NOMO-1 treated with dmso at 0.1 percent for 144 hours (cell line): Measurements from ENCODE around the gene RELN.
"Not testable (repeated sequence)": the region's sequence is repeated elsewhere in the genome, so short reads cannot be mapped to it uniquely, and the experiment has no call there.

Source experiments
- DNase-seq: peaks from one replicate; lab custom pipeline; 2025; ENCODE audit not compliant: unreplicated experiment; lab: John Stamatoyannopoulos, UW

The RELN gene

DNA sequence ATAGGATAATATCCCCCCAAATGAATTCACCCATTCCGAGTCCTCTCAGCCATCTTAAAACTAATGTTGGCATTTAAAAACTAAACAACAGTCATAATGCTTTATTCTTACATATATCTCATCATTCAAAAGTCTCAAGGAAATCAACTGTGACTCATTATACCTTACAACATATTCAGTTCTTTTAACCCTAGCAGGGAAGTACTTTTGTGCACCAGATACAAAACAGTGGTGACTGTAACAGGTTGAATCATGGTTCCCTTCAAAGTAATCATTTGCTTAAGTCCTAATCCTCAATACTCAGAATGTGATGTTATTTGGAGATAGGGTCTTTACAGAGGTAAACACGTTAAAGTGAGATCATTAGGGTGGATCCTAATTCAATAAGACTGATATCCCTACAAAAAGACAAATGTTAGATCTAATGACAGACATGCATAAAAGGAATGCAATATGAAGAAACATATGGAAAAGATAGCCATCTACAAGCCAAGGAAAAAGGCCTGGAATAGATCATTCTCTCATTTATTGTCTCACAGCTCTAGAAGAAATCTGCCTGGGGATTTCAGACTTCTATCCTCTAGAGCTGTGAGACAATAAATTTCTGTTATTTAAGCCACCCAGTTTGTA lies 42.3 kb downstream of the RELN start:
- DNase-seq, result no peak

DNA sequence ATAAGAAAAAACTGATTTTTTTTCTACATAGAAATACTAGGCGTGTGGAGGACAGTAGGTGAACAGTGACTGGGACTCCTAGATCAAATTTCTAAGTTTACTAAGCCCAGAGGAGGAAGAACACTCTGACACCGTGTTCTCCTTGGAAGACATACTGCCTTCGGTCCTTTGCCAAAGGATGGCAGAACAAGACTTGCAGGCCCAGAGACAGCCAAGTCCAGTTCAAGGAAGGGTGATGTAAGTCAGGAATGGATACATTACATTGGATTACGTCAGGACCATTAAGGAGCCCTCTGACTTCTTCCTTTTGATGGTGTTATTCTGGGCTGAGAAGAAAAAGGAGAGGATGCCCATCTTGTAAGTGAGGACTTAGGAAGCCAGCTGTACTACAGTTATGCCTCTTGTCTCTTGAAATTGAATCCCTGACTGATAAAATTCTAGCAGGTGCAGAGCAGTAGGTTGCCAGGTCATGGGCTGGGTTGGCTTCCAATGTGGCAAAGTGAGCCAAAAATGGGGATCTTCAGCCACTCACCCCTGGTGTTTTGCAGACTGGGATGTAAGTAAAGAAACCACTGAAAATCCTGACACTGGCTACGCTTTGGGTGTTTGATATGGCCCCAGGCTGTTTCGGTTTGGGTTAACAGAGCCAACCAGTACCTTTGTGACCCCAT lies 45.1 kb downstream of the RELN start:
- no peak for DNase-seq

DNA sequence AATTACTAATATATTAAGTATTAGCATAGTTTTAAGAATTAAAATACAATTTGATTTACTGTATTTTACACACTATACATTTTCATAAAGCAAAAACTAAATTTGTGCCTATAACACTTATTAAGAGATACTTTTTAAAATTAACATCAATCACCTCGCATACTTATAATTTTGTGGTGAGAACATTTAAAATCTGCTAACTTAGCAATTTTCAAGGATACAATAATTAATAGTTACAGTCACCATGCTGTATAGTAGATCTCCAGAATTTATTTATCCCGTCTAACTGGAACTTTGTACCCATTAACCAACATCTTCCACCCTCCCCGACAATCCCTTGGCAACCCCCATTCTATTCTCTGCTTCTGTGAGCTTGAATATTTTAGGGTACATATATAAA lies 47.5 kb downstream of the RELN start:
- DNase-seq, result no peak

DNA sequence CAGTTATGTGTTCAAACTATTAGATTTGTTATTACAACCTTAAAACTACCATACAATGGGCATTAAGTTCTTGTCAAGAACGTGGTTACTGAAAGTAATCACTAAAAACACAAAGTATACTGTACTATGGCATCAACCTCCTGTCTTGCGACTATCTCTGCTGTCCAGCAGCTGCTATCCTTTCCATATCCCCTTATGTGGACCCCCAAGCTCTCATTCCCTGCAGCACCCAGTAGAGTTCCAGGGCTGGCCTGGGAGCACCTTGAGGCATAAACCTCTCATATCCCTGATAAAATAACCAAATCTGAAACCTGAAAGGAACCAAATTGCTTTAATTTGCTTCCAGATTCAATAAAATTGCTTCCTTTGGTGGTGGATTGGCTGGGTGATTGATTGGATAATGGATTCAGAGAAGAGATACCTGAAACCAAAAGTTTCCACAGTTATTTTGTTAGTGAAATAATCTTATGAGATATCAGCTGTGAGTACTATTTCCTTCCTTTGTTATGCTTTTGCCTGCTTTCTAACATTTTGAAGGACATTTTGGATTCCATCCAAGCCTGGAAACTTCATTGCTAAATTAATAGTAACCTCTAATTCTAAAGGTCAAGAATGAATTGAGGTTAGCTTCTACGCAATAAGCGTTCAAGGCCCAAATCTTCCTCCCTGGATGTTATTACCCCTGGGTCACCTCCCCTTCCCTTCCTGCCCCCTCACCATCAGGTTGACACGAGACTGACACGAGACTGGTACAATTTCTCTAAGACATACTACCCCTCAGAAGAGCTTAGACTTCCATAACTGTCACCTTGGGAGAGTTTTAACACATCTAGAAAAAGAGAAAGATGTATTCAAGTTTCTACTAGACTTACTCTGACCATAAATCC lies 48.8 kb downstream of the RELN start:
- no peak for DNase-seq

DNA sequence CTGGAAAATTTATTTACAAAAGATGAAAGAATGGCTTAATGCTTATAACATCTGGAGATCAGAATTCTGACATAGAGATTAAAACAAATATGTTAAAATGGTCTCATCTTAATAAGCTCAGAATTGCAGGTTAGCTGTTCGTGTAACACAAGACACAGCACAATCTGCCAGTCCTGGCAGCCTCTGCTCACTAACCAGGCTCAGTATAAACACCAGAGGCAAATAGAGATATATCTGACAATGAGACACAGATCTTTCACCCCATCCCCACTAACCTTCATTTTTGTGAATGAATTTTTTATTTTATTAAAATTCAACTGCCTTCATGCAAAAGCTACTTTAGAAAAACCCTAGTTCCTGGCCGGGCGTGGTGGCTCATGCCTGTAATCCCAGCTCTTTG lies 51.8 kb downstream of the RELN start:
- no peak for DNase-seq

DNA sequence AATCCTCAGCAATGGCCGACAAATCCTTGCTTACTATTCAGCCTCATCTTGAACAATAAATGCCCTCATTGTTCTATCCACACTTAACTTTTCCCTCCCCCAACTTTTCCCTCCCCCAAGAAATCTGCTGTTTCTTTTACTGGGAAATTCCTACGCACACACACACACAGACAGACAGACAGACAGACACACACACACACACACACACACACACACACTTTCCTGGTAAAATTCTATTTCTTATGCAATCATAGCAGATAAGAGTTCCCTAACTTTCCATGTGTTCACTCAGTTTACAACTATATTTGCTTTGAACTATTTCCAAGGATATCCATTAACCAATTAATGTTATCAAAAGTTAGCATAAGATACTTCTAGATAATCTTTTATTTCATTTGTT lies 52.9 kb downstream of the RELN start:
- DNase-seq, result no peak

DNA sequence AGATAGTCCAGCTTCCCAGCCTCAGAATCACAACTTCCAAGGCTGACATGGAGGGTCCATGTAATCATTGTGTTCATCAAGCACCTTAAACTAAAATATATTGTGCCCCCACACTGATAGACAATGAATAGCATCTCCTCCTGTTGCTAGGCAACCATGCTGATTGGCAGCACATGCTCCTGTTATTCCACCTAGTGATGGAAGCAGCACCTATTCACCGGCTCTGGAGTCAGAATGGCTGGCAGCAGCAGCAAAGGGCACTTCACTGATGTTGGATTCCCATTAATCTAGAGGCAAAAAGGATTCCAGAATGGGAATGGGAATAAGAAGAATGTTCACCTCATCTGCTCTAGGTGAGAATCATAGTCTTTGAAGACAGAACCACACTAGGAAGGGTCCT lies 55.0 kb downstream of the RELN start:
- no peak for DNase-seq

DNA sequence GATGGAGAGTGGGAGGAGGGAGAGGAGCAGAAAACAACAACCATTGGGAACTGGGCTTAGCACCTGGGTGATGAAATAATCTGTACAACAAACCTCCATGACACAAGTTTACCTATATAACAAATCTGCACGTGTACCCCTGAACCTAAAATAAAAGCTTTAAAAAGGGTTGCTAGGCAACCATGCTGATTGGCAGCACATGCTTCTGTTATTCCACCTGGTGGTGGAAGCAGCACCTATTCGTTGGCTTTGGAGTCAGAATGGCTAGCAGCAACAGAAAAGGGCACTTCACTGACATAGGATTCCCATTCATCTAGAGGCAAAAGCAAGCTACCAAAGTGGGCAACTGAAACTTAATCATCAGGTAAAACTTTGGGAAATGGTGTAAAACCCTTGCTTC lies 57.1 kb downstream of the RELN start:
- no peak for DNase-seq

DNA sequence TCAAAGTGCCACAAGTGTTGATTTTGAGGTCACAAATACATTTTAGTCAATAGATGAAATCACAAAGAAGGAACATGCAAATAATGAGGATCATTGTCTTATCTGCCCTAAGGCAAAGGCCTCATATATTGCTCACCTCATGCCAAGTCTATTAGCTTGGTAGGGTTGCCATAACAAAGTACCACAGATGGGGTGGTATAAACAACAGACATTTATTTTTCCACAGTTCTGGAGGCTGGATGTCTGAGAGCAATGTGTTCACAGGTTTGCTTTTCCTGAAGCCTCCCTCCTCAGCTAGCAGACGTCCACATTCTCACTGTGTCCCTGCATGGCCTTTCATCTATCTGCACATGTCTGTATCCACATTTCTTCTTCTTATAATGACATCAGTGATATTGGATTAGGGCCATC lies 59.6 kb downstream of the RELN start:
- no peak for DNase-seq

DNA sequence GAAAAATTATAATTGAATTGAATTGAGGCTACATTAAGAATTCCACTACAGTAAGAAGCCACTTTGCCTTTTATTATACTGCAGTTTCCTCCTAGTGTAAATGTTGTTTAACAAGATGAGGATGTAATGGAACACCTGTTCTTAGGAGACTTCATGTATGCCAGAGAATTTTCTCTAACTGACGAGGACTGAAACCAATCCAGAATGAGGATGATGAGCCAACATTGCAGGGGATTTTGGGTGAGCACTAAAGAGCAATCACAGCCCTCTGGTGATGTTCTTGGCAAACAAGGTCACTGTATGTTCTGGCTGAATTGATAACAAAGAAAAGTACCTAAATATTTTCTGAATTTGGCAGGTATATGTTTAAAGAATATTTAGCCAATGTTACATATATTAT lies 60.9 kb downstream of the RELN start:
- no peak for DNase-seq

DNA sequence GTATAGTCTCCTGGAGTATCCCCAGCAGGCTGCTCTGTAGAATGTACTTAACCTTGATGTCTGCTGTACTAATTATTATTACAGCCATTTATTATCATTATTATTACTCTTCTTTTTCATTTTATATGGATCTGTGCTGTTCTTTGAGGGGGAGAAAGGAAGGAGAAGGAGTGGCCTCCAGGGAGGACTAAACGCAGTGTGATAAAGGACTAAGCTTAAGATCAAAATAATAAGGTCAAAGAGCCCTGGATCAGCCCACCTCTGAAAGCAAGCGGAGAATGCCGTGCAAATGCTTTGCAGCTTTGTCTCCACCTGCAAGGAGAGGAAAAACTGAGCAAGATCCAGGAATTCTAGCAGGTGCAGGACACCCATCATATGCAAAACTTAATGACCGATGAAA lies 65.3 kb downstream of the RELN start:
- no peak for DNase-seq

DNA sequence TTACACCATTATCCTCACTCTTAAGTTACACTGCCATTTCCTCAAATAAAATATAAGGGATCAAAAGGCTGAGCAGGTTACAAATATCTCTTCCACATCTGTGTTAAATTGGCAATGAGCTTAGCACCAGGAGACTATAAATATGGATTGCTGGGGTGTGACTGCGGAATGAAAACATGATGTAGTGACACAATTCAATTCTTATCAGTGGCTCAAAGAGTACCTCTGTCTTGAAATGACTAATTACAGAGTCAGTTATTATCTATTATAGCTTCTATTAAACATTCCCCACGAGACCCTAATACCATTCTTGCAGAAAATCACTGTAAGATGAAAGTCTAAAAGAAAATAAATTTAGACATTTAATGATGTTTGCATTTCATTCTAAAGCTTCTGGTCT lies 67.1 kb downstream of the RELN start:
- no peak for DNase-seq

DNA sequence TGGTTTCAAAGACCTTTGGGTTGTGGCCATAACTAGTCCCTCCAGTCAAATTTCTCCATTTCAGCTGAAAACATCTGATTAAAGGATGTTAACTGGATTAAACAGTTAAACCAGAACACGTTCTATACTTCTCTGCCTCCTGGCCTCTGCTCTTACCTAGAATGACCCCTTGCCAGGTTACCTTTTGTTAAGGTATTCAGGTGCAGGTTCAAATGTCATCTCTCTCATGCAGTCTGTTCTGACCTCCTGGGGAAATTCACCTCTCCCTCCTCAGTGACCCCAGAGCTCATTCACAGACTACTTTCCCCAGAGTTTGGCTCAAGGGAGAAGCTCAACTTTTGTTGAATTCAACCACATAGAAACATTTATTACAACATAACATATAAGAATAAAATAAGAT lies 67.8 kb downstream of the RELN start:
- DNase-seq, result no peak

DNA sequence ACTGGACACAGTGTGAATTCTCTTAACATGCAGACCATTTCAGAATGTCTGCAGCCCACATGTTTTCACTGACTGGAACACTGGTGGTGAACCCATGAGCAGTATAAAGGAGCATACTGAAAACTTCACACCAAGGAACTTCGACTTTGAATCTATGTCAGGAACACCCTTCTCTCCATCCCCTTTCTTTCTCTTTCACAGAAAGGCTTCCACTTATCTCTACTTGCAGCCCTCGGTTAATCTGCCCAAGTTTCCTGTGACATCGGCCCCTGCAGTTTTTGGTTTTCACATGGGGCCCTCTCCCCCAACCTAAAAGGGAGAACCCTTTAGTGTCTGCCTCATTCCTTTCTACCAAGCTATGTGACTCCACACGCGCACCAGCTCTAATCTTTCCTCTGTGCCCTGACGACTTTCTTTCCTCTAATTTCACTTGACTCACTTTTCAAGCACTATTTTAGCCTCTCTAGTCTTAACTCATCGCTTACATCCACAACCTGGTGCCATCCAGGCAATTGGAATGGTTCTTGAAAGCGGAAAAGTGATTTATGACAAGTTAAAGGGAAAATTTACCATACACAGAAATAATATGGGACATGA lies 70.1 kb downstream of the RELN start:
- no peak for DNase-seq

DNA sequence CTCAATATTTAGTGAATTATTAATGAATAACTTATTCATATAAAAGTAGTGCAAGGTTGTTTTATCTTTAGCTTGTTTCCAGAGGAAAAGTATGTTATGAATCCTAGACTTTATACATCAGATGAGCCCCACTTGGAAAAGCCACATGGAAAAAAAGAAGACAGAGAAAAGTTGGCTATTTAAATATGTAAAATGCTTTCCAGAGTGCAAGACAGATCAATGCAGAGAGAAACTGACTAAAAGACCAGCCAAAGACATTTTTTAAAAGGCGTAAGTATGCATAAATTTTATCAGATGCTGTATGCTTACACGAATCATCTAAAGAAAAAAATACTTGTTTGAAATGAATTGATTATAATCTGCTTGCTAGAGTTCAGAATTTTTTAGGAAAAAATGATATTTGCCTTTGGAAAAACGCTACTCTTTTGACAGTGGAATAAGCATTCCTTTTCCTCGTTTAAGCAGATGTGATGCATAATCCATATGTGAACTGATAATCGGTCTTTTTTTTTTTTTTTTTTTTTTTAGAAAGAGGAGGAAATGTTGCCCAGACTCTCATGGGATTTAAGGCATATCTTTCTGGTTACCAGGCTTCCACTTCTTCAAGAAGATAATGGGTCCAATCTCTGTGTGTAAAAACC lies 70.7 kb downstream of the RELN start:
- DNase-seq, result no peak

DNA sequence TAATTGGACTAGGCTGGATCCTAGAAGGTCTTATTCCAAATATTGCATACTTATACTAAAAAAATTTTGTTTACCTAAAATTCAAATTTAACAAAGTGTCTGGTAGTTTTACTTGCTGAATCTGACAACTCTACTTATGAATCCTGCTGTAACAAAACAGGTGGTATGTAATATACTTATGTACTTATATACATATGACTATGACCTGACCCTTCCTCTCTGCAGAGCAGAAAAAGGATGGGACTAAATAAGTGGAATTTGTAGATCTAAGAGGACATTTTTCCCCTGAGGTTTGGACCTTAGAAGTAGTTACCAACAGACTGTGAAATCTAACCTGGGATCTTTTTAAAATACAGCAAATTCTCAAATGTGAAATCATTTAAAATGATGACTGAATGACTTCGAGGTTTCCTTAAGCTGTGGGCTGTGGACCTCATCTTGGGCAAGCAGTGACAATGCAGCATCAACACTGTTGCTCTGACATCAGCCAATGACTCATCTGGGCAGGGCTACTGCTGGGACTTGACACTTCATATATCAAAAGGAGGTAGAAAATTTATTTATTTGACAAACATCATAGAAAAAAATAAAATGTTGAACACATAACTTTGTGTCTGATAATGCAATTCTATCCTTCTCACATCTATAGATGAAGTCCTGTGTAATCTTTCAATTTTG lies 73.6 kb downstream of the RELN start:
- no peak for DNase-seq

DNA sequence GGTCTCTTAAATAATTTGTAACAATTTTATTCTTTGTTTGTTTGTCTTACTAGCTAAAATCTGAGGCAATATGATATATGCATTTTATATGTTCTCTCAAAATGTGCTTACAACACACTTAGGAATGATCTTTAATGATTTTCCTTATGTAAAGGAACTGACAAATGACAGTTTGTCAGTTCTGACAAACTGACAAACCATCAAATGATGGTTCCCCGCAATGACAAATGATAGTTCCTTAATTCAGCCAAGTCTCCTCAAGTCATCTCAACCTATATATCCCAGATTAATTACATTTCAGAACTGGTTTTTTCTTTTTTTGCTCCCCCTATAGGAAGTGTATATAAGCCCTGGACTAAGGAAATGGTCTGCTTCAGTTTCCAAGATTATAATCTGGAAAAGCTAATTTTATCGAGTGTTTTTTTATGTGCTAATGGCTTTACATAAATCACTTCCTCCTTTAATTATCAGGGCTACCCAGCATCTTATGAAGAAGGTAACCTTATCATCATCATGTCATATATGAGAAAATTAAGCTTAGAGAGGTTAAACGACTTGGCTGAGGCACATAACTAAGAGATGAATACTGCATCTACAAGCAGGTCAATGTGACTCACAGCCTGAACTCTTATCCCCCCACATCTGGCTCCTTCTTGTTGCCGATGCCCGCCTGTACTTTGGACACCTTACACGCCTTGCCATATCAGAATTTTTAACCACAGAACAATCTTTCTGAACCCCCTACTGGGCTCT lies 75.1 kb downstream of the RELN start:
- no peak for DNase-seq

DNA sequence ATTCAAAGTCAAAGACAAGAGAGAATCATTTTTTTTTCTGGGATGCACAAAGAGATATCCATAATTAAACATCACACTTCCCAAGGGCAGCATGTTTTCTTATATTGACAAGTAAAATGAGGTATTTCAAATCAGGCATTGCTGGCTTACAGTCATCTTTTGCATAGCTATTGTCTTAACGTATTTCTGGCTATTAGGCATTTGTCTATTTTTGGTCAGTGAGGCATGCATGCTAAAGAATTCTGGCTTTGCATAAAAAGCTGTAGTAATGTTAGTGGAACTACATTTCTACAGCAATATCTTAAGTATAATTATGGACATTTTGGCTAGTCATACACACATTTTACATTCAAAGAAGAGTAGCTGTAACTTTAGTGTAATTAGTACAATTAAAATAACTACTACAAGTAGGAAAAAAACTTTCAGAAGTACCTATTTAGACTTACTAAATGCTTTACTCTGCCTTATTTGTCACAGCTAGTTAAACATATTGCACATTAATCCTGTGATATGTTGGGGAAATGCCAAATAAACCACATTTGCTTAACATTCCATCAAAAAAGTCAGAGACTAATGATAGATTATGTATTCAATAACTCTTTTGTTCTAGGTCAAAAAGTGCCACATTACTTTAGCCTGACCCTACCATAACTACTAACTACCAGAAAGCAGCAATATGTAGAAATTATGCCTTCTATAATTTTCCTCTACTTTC lies 76.4 kb downstream of the RELN start:
- no peak for DNase-seq

DNA sequence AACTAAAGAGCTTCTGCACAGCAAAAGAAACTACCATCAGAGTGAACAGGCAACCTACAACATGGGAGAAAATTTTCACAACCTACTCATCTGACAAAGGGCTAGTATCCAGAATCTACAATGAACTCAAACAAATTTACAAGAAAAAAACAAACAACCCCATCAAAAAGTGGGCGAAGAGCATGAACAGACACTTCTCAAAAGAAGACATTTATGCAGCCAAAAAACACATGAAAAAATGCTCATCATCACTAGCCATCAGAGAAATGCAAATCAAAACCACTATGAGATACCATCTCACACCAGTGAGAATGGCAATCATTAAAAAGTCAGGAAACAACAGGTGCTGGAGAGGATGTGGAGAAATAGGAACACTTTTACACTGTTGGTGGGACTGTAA lies 78.4 kb downstream of the RELN start:
- DNase-seq, result not testable (repeated sequence)
